Measurements from ENCODE around the gene NDST1.

The NDST1 gene

DNA sequence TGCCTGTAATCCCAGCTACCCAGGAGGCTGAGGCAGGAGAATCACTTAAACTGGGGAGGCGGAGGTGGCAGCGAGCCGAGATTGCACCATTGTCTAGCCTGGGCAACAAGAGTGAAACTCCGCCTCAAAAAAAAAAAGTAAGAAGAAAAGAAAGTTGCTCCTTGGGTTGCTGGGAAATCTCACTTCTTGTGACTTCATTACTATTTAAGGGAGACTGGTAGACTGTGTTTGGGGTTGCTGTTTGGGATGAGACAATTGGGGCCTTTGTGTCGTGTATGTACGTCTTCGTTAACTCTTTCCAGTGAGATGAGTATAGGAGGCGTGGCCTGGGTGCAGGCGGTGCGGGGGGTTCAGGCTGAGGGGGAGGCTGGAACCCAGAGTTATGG, 11.6 kb downstream of the NDST1 start (continued):
- TF ChIP-seq, protein P1, sequence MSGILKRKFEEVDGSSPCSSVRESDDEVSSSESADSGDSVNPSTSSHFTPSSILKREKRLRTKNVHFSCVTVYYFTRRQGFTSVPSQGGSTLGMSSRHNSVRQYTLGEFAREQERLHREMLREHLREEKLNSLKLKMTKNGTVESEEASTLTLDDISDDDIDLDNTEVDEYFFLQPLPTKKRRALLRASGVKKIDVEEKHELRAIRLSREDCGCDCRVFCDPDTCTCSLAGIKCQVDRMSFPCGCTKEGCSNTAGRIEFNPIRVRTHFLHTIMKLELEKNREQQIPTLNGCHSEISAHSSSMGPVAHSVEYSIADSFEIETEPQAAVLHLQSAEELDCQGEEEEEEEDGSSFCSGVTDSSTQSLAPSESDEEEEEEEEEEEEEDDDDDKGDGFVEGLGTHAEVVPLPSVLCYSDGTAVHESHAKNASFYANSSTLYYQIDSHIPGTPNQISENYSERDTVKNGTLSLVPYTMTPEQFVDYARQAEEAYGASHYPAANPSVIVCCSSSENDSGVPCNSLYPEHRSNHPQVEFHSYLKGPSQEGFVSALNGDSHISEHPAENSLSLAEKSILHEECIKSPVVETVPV (CRISPR knock-in tag; IDR thresholded peaks at IDR 0.05) = no peak
- TF ChIP-seq ARNTL (CRISPR knock-in tag; IDR thresholded peaks at IDR 0.05; ENCODE audit: borderline replicate concordance, low read depth) (no peak), ZNF70 (CRISPR knock-in tag; IDR thresholded peaks at IDR 0.05) (no peak), ISL1 (CRISPR knock-in tag; IDR thresholded peaks at IDR 0.05) (no peak)

DNA sequence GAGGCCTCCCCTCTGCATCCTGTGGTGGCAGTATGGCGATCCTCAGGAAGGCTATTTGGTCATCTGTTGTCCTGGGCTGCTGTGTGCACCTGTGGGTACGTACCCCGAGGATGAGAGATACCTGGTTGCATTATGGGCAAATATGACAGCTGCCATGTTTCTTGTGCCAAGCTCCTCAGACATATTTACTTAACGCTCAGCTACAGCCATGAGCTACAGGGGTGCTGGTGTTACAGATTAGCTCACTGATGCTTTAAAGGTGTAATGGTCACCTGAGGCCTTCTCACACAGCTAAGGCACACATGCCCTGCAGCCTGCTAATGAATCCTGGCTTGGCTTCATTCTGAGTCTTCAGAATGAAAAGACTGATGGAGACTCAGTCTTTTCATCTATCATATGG, 12.0 kb downstream of the NDST1 start:
- ATAC-seq = no peak
- TF ChIP-seq, protein P2, sequence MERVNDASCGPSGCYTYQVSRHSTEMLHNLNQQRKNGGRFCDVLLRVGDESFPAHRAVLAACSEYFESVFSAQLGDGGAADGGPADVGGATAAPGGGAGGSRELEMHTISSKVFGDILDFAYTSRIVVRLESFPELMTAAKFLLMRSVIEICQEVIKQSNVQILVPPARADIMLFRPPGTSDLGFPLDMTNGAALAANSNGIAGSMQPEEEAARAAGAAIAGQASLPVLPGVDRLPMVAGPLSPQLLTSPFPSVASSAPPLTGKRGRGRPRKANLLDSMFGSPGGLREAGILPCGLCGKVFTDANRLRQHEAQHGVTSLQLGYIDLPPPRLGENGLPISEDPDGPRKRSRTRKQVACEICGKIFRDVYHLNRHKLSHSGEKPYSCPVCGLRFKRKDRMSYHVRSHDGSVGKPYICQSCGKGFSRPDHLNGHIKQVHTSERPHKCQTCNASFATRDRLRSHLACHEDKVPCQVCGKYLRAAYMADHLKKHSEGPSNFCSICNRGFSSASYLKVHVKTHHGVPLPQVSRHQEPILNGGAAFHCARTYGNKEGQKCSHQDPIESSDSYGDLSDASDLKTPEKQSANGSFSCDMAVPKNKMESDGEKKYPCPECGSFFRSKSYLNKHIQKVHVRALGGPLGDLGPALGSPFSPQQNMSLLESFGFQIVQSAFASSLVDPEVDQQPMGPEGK (CRISPR knock-in tag; IDR thresholded peaks at IDR 0.05; ENCODE audit: borderline replicate concordance) = no peak

DNA sequence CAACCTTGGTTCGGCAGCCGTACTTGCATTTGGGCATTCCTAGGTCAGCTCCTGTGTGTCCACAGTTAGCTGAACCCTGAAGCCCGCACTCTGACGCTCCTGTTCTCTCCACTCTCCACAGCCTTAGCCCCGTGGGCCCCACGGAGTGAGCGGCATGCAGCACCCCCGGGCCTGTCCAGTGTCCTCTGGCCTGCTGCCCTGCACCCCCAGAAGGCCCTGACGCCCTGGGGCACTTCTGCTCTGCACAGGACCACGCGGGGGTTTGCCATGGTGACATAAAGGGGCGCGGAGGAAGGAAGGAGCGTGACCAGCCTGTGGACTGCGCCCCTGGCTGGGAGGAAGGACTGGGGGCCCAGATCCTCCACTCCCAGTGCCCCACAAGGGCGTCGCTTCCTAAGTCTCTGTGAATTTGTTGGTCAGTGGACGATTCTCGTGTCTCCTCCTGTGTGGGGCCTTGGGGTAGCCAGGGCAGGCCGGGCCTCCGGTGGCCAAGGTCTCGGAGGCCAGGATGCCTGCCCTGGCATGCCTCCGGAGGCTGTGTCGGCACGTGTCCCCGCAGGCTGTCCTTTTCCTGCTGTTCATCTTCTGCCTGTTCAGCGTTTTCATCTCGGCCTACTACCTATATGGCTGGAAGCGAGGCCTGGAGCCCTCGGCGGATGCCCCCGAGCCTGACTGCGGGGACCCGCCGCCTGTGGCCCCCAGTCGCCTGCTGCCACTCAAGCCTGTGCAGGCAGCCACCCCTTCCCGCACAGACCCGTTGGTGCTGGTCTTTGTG, 13.0 kb downstream of the NDST1 start:
- TF ChIP-seq RARB (CRISPR knock-in tag; IDR thresholded peaks at IDR 0.05) = no peak
- no peak for TF ChIP-seq CSDC2 (CRISPR knock-in tag; IDR thresholded peaks at IDR 0.05)
- TF ChIP-seq, protein P3, sequence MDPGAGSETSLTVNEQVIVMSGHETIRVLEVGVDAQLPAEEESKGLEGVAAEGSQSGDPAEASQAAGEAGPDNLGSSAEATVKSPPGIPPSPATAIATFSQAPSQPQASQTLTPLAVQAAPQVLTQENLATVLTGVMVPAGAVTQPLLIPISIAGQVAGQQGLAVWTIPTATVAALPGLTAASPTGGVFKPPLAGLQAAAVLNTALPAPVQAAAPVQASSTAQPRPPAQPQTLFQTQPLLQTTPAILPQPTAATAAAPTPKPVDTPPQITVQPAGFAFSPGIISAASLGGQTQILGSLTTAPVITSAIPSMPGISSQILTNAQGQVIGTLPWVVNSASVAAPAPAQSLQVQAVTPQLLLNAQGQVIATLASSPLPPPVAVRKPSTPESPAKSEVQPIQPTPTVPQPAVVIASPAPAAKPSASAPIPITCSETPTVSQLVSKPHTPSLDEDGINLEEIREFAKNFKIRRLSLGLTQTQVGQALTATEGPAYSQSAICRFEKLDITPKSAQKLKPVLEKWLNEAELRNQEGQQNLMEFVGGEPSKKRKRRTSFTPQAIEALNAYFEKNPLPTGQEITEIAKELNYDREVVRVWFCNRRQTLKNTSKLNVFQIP (CRISPR knock-in tag; IDR thresholded peaks at IDR 0.05; ENCODE audit: borderline replicate concordance, low read depth) = no peak
- TF ChIP-seq ZFP30 (CRISPR knock-in tag; IDR thresholded peaks at IDR 0.05) = no peak
- no peak for TF ChIP-seq SNAI2 (CRISPR knock-in tag; IDR thresholded peaks at IDR 0.05)
- no peak for TF ChIP-seq ZNF70 (CRISPR knock-in tag; IDR thresholded peaks at IDR 0.05)
- no peak for TF ChIP-seq ISL1 (CRISPR knock-in tag; IDR thresholded peaks at IDR 0.05)
- TF ChIP-seq, protein P1 (CRISPR knock-in tag; IDR thresholded peaks at IDR 0.05) = no peak
- TF ChIP-seq, protein P4, sequence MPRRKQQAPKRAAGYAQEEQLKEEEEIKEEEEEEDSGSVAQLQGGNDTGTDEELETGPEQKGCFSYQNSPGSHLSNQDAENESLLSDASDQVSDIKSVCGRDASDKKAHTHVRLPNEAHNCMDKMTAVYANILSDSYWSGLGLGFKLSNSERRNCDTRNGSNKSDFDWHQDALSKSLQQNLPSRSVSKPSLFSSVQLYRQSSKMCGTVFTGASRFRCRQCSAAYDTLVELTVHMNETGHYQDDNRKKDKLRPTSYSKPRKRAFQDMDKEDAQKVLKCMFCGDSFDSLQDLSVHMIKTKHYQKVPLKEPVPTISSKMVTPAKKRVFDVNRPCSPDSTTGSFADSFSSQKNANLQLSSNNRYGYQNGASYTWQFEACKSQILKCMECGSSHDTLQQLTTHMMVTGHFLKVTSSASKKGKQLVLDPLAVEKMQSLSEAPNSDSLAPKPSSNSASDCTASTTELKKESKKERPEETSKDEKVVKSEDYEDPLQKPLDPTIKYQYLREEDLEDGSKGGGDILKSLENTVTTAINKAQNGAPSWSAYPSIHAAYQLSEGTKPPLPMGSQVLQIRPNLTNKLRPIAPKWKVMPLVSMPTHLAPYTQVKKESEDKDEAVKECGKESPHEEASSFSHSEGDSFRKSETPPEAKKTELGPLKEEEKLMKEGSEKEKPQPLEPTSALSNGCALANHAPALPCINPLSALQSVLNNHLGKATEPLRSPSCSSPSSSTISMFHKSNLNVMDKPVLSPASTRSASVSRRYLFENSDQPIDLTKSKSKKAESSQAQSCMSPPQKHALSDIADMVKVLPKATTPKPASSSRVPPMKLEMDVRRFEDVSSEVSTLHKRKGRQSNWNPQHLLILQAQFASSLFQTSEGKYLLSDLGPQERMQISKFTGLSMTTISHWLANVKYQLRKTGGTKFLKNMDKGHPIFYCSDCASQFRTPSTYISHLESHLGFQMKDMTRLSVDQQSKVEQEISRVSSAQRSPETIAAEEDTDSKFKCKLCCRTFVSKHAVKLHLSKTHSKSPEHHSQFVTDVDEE (CRISPR knock-in tag; IDR thresholded peaks at IDR 0.05) = no peak
- TF ChIP-seq ESRRG (CRISPR knock-in tag; IDR thresholded peaks at IDR 0.05) = no peak
- no peak for TF ChIP-seq BACH2 (CRISPR knock-in tag; IDR thresholded peaks at IDR 0.05; ENCODE audit: borderline replicate concordance)
- no peak for TF ChIP-seq OSR1 (CRISPR knock-in tag; IDR thresholded peaks at IDR 0.05)
- TF ChIP-seq TOX (CRISPR knock-in tag; IDR thresholded peaks at IDR 0.05; ENCODE audit: borderline replicate concordance) = no peak
- no peak for TF ChIP-seq ZC3H10 (CRISPR knock-in tag; IDR thresholded peaks at IDR 0.05)
- no peak for ATAC-seq

DNA sequence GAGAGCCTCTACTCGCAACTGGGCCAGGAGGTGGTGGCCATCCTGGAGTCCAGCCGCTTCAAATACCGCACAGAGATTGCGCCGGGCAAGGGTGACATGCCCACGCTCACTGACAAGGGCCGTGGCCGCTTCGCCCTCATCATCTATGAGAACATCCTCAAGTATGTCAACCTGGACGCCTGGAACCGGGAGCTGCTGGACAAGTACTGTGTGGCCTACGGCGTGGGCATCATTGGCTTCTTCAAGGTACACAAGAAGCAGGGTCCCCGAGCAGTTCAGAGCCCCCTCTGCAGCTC, 13.5 kb downstream of the NDST1 start:
- no peak for ATAC-seq
- TF ChIP-seq, protein P1 (CRISPR knock-in tag; IDR thresholded peaks at IDR 0.05) = no peak
- TF ChIP-seq, protein P3 (CRISPR knock-in tag; IDR thresholded peaks at IDR 0.05; ENCODE audit: borderline replicate concordance, low read depth) = no peak
- TF ChIP-seq CSDC2 (CRISPR knock-in tag; IDR thresholded peaks at IDR 0.05) (no peak), GLIS3 (CRISPR knock-in tag; IDR thresholded peaks at IDR 0.05) (no peak), SNAI2 (CRISPR knock-in tag; IDR thresholded peaks at IDR 0.05) (no peak), ZC3H10 (CRISPR knock-in tag; IDR thresholded peaks at IDR 0.05) (no peak), ZFP30 (CRISPR knock-in tag; IDR thresholded peaks at IDR 0.05) (no peak), TCF4 (CRISPR knock-in tag; IDR thresholded peaks at IDR 0.05; ENCODE audit: borderline replicate concordance) (no peak), ISL1 (CRISPR knock-in tag; IDR thresholded peaks at IDR 0.05) (no peak), PPARA (CRISPR knock-in tag; IDR thresholded peaks at IDR 0.05; ENCODE audit: borderline replicate concordance) (no peak), ARNTL (CRISPR knock-in tag; IDR thresholded peaks at IDR 0.05; ENCODE audit: borderline replicate concordance, low read depth) (no peak)
- TF ChIP-seq, protein P5, sequence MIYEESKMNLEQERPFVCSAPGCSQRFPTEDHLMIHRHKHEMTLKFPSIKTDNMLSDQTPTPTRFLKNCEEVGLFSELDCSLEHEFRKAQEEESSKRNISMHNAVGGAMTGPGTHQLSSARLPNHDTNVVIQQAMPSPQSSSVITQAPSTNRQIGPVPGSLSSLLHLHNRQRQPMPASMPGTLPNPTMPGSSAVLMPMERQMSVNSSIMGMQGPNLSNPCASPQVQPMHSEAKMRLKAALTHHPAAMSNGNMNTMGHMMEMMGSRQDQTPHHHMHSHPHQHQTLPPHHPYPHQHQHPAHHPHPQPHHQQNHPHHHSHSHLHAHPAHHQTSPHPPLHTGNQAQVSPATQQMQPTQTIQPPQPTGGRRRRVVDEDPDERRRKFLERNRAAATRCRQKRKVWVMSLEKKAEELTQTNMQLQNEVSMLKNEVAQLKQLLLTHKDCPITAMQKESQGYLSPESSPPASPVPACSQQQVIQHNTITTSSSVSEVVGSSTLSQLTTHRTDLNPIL (CRISPR knock-in tag; IDR thresholded peaks at IDR 0.05; ENCODE audit: low read depth) = no peak

Measured in SK-N-SH treated with all-trans-retinoic acid at 6 μM for 48 hours (cell line).